Thoracic aorta (tissue), 2 donors: Measurements from ENCODE around the gene TJAP1. TPM values are rescaled to one million over a fixed set of nuclear protein-coding genes. Genes with fewer than 3 reads are reported as not detected.
"Not testable (repeated sequence)": the region's sequence is repeated elsewhere in the genome, so short reads cannot be mapped to it uniquely, and the experiment has no call there.

ENCODE experiments used
- ATAC-seq: fragments of 150-250 bp; one replicate; pipeline ENCODE4 v1.8.0; 2017; ENCODE audit warnings: low read depth; ENCODE audit not compliant: insufficient number of reproducible peaks, low FRiP score
- DNase-seq: peaks from one replicate; pipeline ENCODE4 v3.0.0-alpha.2; 2020; ENCODE audit warnings: low spot score
- H3K27ac ChIP-seq, 2 donors: fragments of 200-600 bp; sonication (generic); 1 replicate in 1 of 2; 2 replicates in 1 of 2; pipeline ENCODE4 v1.5.1; 2016; ENCODE audit warnings: mild to moderate bottlenecking in 2 of 2, moderate library complexity in 2 of 2
- H3K27me3 ChIP-seq: fragments of 200-600 bp; sonication (generic); replicated peaks from 2 replicates; pipeline ENCODE4 v1.6.0; 2016; ENCODE audit warnings: mild to moderate bottlenecking; ENCODE audit not compliant: insufficient read depth
- H3K36me3 ChIP-seq: fragments of 200-600 bp; sonication (generic); one replicate; pipeline ENCODE4 v1.5.1; 2016
- H3K4me1 ChIP-seq, 2 donors: fragments of 200-600 bp; sonication (generic); 1 replicate in 1 of 2; 2 replicates in 1 of 2; pipeline versions ENCODE4 v1.5.1 to v1.6.0; 2016; ENCODE audit warnings: low read depth in 2 of 2, mild to moderate bottlenecking in 1 of 2; ENCODE audit not compliant: control insufficient read depth in 1 of 2
- H3K4me3 ChIP-seq: fragments of 200-600 bp; sonication (generic); 2 replicates; pipeline ENCODE4 v1.5.1; 2016; ENCODE audit warnings: mild to moderate bottlenecking
- H3K9me3 ChIP-seq: fragments of 200-600 bp; sonication (generic); 2 replicates; pipeline ENCODE4 v1.5.1; 2016
- CTCF ChIP-seq: fragments of 200-600 bp; sonication (generic); IDR thresholded peaks from one replicate; pipeline ENCODE4 v1.5.1; 2019; ENCODE audit warnings: antibody characterized with exemption
- total RNA-seq, 2 donors: library from RNA; depleted of rRNA; stranded (reverse); fragments of >200 nt; gene quantifications; one replicate each; pipeline versions ENCODE4 v1.1.0 to v1.2.3, GENCODE V29; 2016

The TJAP1 gene
- total RNA-seq, 2 donors from 2014 or later, result 19.5 to 21.0 TPM

DNA sequence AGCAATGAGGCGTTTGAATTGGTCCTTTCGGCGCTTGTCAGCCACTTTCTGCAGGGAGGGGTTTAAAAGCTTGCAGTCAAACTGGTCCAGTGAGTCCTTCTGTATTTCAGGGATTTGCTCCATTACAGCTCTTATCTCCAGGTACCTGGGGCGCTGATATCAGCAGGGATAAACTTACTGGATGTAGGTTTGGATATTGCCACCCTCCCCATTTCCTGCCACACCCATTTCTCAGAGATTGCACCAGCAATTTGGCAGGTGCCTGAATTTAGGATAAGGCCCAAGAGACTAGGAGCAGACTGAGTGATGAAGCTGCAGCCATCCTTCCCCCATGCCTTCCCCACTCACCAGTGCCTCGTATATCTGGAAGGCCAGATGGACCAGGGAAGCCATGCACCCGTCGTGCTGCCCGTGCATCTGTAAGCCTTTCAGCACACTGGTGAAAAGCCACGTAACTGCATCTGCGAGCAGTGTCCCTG is 47.2 kb downstream of the TJAP1 start:
- Histone ChIP-seq H3K27ac (no peak overlapping the region), H3K4me3 (no peak overlapping the region), H3K4me1 (no peaks in the 10 kb centered on the region), H3K27me3 (no peaks in the 10 kb centered on the region), H3K36me3 (peaks cover 69% of the 10 kb centered on the region), H3K9me3 (no peaks in the 10 kb centered on the region)
- no peak for TF ChIP-seq CTCF
- DNase-seq (no peak), ATAC-seq (no peak)

DNA sequence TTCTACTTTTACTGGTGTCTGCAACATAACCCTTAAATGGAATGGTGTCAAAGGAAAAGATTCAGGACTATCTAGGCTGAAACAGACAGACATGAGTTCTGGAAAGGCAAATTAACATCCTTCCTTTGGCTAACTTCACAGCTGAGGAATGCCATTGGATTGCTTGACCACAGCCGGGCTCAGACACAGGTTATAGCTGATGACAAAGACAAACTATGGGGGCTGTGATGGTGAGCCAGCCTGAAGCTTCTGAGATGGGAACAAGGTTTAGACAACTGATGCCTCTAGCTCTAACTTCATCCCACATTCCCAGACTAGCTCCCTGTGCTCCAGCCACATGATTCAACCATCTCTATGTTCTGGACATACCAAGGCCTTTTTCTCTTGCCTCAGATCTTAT is 54.8 kb downstream of the TJAP1 start:
- DNase-seq (no peak), ATAC-seq (no peak)
- H3K27me3 ChIP-seq, result no peaks in the 10 kb centered on the region
- no peaks in the 10 kb centered on the region for H3K4me1 ChIP-seq
- H3K27ac ChIP-seq, result no peak overlapping the region
- no peak for TF ChIP-seq CTCF
- no peaks in the 10 kb centered on the region for H3K9me3 ChIP-seq
- peaks cover 37% of the 10 kb centered on the region for H3K36me3 ChIP-seq
- H3K4me3 ChIP-seq, result no peak overlapping the region

GRCh38 chr6:43538986-43539385 is 61.6 kb downstream of the TJAP1 start:
- not testable (repeated sequence) for H3K4me1 ChIP-seq, H3K27me3 ChIP-seq, H3K4me3 ChIP-seq, DNase-seq, H3K27ac ChIP-seq, ATAC-seq, H3K9me3 ChIP-seq
- H3K36me3 ChIP-seq, result peaks cover 23% of the 10 kb centered on the region

DNA sequence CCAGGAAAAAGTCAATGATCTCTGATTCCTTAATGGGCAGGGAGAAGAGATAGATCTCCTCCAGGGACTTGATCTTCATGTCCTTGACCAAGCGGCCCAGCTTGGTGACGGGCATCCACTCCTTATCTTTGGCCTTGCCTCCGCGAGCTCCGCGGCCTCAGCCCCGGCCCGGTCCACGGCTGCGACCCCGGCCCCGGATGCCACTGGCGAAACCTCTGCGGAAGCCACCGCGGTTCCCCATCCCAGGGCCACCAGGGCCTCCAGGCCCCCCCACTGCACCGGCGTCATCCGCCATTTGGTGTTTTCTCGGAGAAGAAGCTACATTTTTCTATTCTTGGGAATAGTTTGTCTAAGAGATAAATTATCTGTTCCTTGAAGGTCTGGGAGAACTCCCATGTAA is 62.0 kb downstream of the TJAP1 start:
- DNase-seq, H3K27me3 ChIP-seq, H3K27ac ChIP-seq, H3K4me1 ChIP-seq, H3K4me3 ChIP-seq, ATAC-seq, H3K9me3 ChIP-seq: not testable (repeated sequence)
- peaks cover 24% of the 10 kb centered on the region for H3K36me3 ChIP-seq

DNA sequence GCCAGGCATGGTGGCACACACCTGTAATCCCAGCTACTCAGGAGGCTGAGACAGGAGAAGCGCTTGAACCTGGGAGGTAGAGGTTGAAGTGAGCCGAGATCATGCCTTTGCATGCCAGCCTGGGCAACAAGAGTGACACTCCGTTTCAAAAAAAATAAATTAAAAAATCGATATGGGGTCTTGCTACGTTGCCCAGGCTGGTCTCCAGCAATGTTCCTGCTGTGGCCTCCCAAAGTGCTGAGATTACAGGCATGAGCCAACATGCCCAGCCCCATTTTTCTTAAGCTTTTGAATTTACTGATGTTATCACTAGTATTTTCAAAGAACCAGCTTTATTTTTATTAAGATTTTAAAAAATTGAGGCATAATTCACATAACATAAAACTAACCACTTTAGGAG is 63.1 kb downstream of the TJAP1 start:
- no peak for TF ChIP-seq CTCF
- no peak overlapping the region for H3K27ac ChIP-seq
- H3K4me3 ChIP-seq, result no peak overlapping the region
- ATAC-seq (no peak), DNase-seq (no peak)
- no peaks in the 10 kb centered on the region for H3K9me3 ChIP-seq
- H3K36me3 ChIP-seq, result peaks cover 24% of the 10 kb centered on the region
- no peaks in the 10 kb centered on the region for H3K4me1 ChIP-seq
- no peaks in the 10 kb centered on the region for H3K27me3 ChIP-seq

GRCh38 chr6:43541774-43542471 is 64.6 kb downstream of the TJAP1 start:
- no peaks in the 10 kb centered on the region for H3K9me3 ChIP-seq
- DNase-seq (no peak), ATAC-seq (no peak)
- H3K4me3 ChIP-seq, result no peak overlapping the region
- peaks cover 27% of the 10 kb centered on the region for H3K36me3 ChIP-seq
- no peaks in the 10 kb centered on the region for H3K4me1 ChIP-seq
- no peak overlapping the region for H3K27ac ChIP-seq
- no peaks in the 10 kb centered on the region for H3K27me3 ChIP-seq
- TF ChIP-seq CTCF, result no peak
